GM10248 (cell line): ENCODE data around the gene DFFB.

ENCODE experiments used
- CTCF ChIA-PET: fragments of 300-600 bp; sonication (Branson Sonifier 250); formaldehyde crosslinking; extraction: SDS; loops from one replicate; lab custom pipeline; 2021; ENCODE audit warnings: antibody characterized with exemption; lab: Yijun Ruan, JAX
- POLR2A ChIA-PET: fragments of 350-650 bp; sonication (Branson Sonifier 250); formaldehyde crosslinking; extraction: SDS; loops from one replicate; lab custom pipeline; 2020; ENCODE audit warnings: antibody characterized with exemption; lab: Yijun Ruan, JAX
- DNase-seq: peaks from one replicate; pipeline ENCODE4 v3.0.0; 2012; ENCODE audit errors: extremely low spot score
- TF ChIP-seq, protein P1 (sequence below): IDR thresholded peaks from 2 replicates; pipeline ENCODE4 v1.5.1; 2012; ENCODE audit warnings: mild to moderate bottlenecking, low read depth; ENCODE audit errors: extremely low read depth, missing control alignments, control extremely low read depth

DFFB gene

DNA sequence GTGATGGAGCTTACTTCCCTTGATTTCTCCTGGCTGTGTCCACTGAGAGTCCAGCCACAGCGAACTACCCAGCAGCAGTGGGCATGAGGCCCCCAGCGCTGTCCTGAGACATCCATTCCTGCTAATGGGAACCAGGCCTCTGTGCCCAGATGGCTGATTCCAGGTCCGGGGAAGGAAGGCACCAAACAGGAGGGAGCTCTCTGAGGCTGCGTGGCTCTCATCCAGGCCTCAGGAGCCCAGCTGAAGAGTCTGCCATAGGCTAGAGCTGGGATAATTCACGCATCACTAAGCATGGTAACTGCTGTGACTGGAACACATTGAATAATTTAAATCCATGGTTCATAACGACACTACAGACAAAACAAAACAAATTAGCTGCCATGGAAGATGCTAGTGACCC is 36.3 kb upstream of the DFFB start:
- POLR2A ChIA-PET = no interaction called here
- TF ChIP-seq, protein P1, sequence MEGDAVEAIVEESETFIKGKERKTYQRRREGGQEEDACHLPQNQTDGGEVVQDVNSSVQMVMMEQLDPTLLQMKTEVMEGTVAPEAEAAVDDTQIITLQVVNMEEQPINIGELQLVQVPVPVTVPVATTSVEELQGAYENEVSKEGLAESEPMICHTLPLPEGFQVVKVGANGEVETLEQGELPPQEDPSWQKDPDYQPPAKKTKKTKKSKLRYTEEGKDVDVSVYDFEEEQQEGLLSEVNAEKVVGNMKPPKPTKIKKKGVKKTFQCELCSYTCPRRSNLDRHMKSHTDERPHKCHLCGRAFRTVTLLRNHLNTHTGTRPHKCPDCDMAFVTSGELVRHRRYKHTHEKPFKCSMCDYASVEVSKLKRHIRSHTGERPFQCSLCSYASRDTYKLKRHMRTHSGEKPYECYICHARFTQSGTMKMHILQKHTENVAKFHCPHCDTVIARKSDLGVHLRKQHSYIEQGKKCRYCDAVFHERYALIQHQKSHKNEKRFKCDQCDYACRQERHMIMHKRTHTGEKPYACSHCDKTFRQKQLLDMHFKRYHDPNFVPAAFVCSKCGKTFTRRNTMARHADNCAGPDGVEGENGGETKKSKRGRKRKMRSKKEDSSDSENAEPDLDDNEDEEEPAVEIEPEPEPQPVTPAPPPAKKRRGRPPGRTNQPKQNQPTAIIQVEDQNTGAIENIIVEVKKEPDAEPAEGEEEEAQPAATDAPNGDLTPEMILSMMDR = no peak
- CTCF ChIA-PET = interaction anchor here (0.9 kb wide), 1 partner anchor 17 kb away, joined by 4 read pairs; no protein-coding TSS in a partner anchor
- no peak for DNase-seq

DNA sequence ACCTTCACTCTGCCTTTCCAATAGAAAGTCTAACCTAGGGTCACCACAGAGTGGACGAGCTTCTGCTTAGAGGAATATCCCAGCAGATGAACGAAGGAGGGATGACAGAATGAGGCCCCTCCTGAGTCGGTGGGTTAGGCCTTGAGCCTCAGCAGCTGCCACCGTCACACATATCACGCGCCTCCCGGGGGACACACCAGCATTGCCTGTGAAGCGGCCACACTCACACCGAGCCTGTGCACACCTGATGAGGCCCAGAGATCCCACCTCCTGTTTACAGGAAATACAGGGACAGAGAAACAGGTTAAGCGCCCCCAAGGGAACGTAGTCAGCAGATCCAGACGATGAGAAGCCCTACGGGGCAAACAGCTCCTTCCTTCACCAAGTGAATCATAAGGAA is 35.8 kb upstream of the DFFB start:
- POLR2A ChIA-PET = no interaction called here
- CTCF ChIA-PET = interaction anchor here (0.9 kb wide), 1 partner anchor 18 kb away, joined by 4 read pairs; no protein-coding TSS in a partner anchor
- DNase-seq = no peak
- TF ChIP-seq, protein P1 = no peak

DNA sequence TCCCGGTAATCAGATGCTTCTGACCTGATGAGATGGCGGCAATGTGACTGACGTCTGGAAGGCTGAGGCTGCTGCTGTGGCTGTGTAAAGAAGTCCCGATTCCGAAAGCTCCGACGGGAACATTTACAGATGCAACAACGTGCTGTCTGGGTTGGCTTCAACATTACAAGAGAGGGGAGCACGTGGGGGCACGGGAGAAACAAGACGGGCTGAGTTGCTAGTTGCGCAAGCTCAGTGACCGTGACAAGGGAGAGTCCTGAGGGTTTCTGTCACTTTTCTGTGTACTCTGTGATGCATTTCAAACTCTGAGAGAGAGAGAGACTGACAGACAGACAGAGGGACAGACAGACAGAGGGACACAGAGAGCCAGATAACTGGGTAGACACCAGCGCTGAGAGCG is 35.4 kb upstream of the DFFB start:
- DNase-seq = no peak
- TF ChIP-seq, protein P1 = no peak
- POLR2A ChIA-PET = no interaction called here
- CTCF ChIA-PET = interaction anchor here (0.9 kb wide), 1 partner anchor 18 kb away, joined by 4 read pairs; no protein-coding TSS in a partner anchor

DNA sequence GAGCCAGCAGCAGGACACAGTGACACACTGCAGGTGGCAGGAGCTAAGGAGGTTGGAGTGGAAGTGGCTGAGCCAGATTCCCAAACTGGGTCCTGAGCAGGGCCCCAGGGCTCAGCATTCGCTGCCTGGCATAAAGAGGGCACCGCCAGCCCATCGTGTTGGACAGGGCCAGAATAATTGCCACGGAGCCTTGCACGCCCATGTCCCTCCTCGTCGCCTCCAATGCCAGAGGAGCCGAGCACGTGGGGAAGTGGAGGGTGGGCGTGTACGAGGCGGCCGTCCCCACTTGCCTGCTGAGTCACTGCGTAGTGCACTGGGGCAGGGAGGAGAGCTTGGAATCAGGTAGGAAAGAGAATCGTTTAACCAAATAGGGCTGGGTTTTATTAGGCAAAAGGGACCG is 34.9 kb upstream of the DFFB start:
- CTCF ChIA-PET = no interaction called here
- DNase-seq = no peak
- TF ChIP-seq, protein P1 = no peak
- POLR2A ChIA-PET = no interaction called here

DNA sequence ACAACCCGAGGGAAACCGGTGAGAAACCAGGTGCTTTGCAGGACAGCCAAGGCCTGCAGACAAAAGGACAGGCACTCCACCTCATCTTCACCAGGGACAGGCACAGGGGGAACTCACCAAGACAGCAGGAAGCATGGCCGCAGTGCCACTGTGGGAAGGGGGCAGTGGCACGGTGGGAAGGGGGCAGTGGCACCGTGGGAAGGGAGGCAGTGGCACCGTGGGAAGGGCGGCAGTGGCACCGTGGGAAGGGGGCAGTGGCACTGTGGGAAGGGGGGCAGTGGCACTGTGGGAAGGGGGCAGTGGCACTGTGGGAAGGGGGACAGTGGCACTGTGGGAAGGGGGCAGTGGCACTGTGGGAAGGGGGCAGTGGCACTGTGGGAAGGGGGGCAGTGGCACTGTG is 32.6 kb upstream of the DFFB start:
- TF ChIP-seq, protein P1 = no peak
- ChIA-PET POLR2A (no interaction called here), CTCF (no interaction called here)
- no peak for DNase-seq

DNA sequence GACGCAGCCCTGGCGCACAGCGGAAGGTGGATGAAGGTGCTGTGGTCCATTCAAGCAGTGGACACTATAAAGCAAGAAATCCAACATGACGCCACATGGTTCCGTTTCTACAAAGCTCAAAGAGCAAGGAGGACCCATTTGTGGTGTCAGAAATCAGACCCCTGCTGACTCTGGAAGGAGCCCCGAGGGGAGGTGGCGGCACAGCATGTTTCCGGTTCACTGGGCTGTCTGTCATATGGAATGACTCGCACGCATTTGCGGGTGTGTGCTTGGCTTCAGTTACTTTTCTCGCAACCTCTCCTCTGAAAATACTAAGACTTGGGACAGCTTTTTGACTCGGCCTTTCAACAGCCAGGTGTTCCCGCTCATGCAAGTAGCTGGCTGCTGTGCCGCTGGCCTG is 31.9 kb upstream of the DFFB start:
- no peak for DNase-seq
- ChIA-PET POLR2A (no interaction called here), CTCF (no interaction called here)
- TF ChIP-seq, protein P1 = no peak
